Measurements from ENCODE around the gene NLRX1.

The NLRX1 gene

GRCh38 chr11:119185981-119186634 lies 17.6 kb downstream of the NLRX1 start:
- TF ChIP-seq TEAD4 (IDR thresholded peaks at IDR 0.05) (no peak), TAF1 (IDR thresholded peaks at IDR 0.05; ENCODE audit: low read depth) (no peak), REST (IDR thresholded peaks at IDR 0.05; ENCODE audit: low read depth) (no peak), YY1 (IDR thresholded peaks at IDR 0.05; ENCODE audit: low read depth) (no peak), CEBPB (IDR thresholded peaks at IDR 0.05) (no peak), FOXM1 (IDR thresholded peaks at IDR 0.05; ENCODE audit: borderline replicate concordance, low read depth) (no peak), ZBTB7A (IDR thresholded peaks at IDR 0.05; ENCODE audit: low read depth) (no peak), EP300 (IDR thresholded peaks at IDR 0.05; ENCODE audit: borderline replicate concordance) (no peak)
- TF ChIP-seq, protein P1, sequence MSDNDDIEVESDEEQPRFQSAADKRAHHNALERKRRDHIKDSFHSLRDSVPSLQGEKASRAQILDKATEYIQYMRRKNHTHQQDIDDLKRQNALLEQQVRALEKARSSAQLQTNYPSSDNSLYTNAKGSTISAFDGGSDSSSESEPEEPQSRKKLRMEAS (IDR thresholded peaks at IDR 0.05): no peak

DNA sequence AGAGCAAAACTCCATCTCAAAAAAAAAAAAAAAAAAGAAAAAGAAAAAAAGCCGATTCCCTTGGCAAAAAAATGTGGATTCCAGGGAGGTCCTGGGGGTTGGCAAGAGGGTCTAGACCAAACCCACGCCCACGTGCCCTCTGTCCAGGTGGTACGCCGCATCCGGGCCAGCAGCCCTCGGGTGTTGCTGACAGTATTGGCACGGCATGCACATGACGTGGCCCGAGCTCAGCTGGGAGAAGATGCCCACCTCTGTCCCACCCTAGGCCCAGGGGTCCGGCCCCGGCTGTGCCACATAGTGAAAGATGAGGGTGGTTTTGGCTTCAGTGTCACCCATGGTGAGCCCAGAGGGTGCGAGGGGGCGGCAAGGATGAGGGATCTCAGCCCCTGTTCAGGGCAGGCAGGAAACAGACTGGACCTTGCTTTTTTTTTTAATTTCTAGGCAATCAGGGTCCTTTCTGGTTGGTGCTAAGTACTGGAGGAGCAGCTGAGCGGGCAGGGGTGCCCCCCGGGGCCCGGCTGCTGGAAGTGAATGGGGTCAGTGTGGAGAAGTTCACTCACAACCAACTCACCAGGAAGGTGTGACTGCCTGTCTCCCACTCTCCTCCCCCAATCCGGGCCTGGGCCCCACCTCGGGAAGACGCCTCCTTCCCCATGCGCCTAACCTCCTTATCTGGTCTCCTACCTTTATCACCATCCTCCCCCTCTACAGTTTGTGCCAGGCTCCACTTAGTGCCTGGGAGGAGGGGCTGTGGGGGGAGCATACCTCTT lies 18.8 kb downstream of the NLRX1 start:
- no peak for TF ChIP-seq EP300 (IDR thresholded peaks at IDR 0.05; ENCODE audit: borderline replicate concordance)
- no peak for TF ChIP-seq TCF12 (IDR thresholded peaks at IDR 0.05; ENCODE audit: low read depth)

DNA sequence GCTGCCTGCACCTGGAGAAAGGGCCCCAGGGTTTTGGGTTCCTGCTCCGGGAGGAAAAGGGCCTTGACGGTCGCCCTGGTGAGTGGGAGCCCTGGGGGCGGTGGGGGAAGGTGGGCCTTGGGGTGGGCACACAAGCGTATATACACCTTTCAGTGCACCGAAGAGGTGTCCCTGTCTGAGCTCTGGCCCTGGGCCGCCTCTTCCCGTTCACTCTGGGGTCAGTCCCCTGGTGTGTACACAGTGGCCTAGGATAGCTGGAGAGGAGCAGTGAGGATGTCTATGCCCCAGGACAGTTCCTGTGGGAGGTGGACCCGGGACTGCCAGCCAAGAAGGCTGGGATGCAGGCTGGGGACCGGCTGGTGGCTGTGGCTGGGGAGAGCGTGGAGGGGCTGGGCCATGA lies 19.5 kb downstream of the NLRX1 start:
- TF ChIP-seq RAD21 (IDR thresholded peaks at IDR 0.05; ENCODE audit: low read depth) (no peak), CEBPB (IDR thresholded peaks at IDR 0.05) (no peak), CREB1 (IDR thresholded peaks at IDR 0.05; ENCODE audit: low read depth) (no peak), TCF12 (IDR thresholded peaks at IDR 0.05; ENCODE audit: low read depth) (no peak), EGR1 (IDR thresholded peaks at IDR 0.05) (no peak), YY1 (IDR thresholded peaks at IDR 0.05; ENCODE audit: low read depth) (no peak), TAF1 (IDR thresholded peaks at IDR 0.05; ENCODE audit: low read depth) (no peak), REST (IDR thresholded peaks at IDR 0.05; ENCODE audit: low read depth) (no peak), TEAD4 (IDR thresholded peaks at IDR 0.05) (no peak), FOXM1 (IDR thresholded peaks at IDR 0.05; ENCODE audit: borderline replicate concordance, low read depth) (no peak), EP300 (IDR thresholded peaks at IDR 0.05; ENCODE audit: borderline replicate concordance) (no peak), ZBTB7A (IDR thresholded peaks at IDR 0.05; ENCODE audit: low read depth) (no peak)
- TF ChIP-seq, protein P1 (IDR thresholded peaks at IDR 0.05): no peak

GRCh38 chr11:119188887-119189286 lies 20.4 kb downstream of the NLRX1 start:
- TF ChIP-seq RAD21 (IDR thresholded peaks at IDR 0.05; ENCODE audit: low read depth): no peak
- no peak for TF ChIP-seq CEBPB (IDR thresholded peaks at IDR 0.05)

DNA sequence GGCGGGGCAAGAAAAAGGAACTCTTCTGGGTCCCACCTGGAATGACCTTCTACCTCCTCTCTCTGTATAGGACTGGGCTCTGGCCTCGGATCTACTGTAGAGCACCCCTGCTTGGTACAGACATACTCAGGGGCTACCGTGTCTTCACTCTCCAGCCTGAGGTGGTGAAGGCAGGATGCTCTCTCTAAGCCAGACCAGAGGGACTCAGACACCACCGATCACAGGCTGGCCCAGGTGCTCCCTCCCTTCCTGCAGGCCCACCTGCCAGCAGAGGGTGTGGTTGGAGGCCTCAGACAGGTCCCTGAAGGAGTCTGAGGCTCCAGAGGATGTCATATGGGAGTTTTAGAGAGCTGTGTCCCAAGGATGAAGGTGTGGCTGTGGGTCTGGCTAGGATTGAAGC lies 20.9 kb downstream of the NLRX1 start:
- TF ChIP-seq REST (IDR thresholded peaks at IDR 0.05; ENCODE audit: low read depth) (no peak), ZBTB7A (IDR thresholded peaks at IDR 0.05; ENCODE audit: low read depth) (no peak), YY1 (IDR thresholded peaks at IDR 0.05; ENCODE audit: low read depth) (no peak), CEBPB (IDR thresholded peaks at IDR 0.05) (no peak), TCF12 (IDR thresholded peaks at IDR 0.05; ENCODE audit: low read depth) (no peak), FOXM1 (IDR thresholded peaks at IDR 0.05; ENCODE audit: borderline replicate concordance, low read depth) (no peak), EGR1 (IDR thresholded peaks at IDR 0.05) (no peak), NFIC (IDR thresholded peaks at IDR 0.05) (no peak), RAD21 (IDR thresholded peaks at IDR 0.05; ENCODE audit: low read depth) (no peak), TEAD4 (IDR thresholded peaks at IDR 0.05) (no peak), EP300 (IDR thresholded peaks at IDR 0.05; ENCODE audit: borderline replicate concordance) (no peak), CREB1 (IDR thresholded peaks at IDR 0.05; ENCODE audit: low read depth) (no peak)
- TF ChIP-seq, protein P1 (IDR thresholded peaks at IDR 0.05): no peak
- TF ChIP-seq, protein P2, sequence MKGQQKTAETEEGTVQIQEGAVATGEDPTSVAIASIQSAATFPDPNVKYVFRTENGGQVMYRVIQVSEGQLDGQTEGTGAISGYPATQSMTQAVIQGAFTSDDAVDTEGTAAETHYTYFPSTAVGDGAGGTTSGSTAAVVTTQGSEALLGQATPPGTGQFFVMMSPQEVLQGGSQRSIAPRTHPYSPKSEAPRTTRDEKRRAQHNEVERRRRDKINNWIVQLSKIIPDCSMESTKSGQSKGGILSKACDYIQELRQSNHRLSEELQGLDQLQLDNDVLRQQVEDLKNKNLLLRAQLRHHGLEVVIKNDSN (IDR thresholded peaks at IDR 0.05): no peak

Measured in Ishikawa (cell line).